ENCODE data around the gene MEIS3.
"Not testable (repeated sequence)": the region's sequence is repeated elsewhere in the genome, so short reads cannot be mapped to it uniquely, and the experiment has no call there.

Gene MEIS3

DNA sequence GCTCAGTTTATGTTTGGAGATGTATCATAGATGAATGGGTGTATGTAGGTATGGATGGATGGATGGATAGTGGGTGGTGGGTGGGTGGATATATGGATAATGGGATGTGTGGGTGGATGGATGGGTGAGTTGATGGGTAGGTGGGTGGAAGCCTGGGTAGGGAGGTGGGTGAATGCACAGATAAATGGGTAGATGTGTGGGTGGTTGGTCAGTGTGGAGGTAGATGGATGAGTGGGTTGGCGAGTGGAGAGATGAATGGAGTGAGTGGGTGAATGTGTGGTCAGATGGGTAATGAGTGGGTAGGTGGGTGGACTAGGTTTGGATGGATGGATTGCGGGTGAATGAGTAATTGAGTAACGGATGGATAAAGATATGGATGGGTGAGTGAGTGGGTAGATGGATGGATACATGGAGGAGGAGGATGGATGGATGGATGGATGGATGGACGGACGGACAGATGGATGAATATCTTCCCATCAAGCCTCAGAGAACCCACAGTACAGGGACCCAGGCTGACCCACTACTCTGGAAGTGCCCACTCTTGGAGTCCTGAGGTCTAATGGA lies 13.4 kb downstream of the MEIS3 start:
- peaks cover 0 to 5% of the 10 kb centered on the region in 2 donors for H3K27me3 ChIP-seq (ENCODE audit: control insufficient read depth in 2 of 2, insufficient read depth in 2 of 2, low read length in 2 of 2)
- H3K4me1 ChIP-seq (ENCODE audit: control insufficient read depth in 2 of 2, insufficient read depth in 2 of 2, low read length in 2 of 2), result no peaks in the 10 kb centered on the region
- H3K9me3 ChIP-seq (ENCODE audit: control insufficient read depth in 2 of 2, low read length in 2 of 2), result no peaks in the 10 kb centered on the region
- H3K4me3 ChIP-seq (ENCODE audit: low read length in 2 of 2), result no peak overlapping the region
- H3K27ac ChIP-seq (ENCODE audit: low read depth in 2 of 2, low read length in 2 of 2), result no peak overlapping the region
- H3K9ac ChIP-seq (ENCODE audit: low read depth in 1 of 2, low read length in 2 of 2), result no peak overlapping the region
- no peaks in the 10 kb centered on the region for H3K36me3 ChIP-seq (ENCODE audit: control insufficient read depth in 2 of 2, insufficient read depth in 2 of 2, low read length in 2 of 2)

GRCh38 chr19:47405197-47405550 lies 14.2 kb downstream of the MEIS3 start:
- Histone ChIP-seq H3K27me3 (ENCODE audit: control insufficient read depth in 2 of 2, insufficient read depth in 2 of 2, low read length in 2 of 2) (peaks cover 0 to 5% of the 10 kb centered on the region in 2 donors), H3K9me3 (ENCODE audit: control insufficient read depth in 2 of 2, low read length in 2 of 2) (no peaks in the 10 kb centered on the region), H3K4me1 (ENCODE audit: control insufficient read depth in 2 of 2, insufficient read depth in 2 of 2, low read length in 2 of 2) (no peaks in the 10 kb centered on the region), H3K4me3 (ENCODE audit: low read length in 2 of 2) (no peak overlapping the region), H3K27ac (ENCODE audit: low read depth in 2 of 2, low read length in 2 of 2) (no peak overlapping the region), H3K9ac (ENCODE audit: low read depth in 1 of 2, low read length in 2 of 2) (no peak overlapping the region), H3K36me3 (ENCODE audit: control insufficient read depth in 2 of 2, insufficient read depth in 2 of 2, low read length in 2 of 2) (no peaks in the 10 kb centered on the region)

DNA sequence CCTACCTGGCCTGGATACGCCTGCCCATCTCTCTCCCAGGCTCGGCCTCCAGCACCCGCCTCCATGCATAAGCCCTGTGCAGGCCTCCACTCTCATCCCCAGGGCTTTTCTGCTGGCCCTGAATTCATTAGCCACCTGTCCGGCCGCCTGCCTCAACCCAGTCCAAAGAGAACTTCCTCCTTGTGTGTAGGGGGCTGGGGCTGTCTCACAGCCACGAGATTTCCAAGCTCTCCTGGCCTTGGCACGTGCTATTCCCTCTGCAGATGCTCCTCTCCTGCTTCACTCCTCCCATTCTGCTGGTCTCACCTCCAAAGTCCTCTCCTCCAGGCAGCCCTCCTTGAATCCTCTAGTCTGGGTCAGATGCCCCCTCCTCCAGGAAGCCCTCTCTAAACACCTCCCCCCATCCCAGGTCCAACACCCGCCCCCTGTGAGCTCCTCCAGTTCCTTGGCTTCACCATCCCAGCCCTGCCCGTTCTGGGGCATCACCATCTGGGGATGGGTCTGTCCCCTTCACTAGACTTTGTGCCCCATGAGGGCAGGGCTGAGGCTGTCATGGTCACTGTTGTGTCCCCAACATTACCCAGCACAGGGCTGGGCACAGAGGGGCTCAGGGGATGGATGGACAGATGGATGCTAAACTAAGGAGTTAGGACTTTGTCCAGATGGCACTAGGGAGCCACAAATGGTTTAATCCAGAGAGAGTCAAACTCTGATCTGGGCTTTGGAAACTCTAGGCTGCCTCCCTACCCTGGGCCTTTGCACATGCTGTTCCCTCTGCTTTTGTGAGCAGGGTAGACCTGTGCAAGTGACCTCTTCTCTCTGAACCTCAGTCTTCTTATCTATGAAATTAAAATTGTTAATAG lies 14.8 kb downstream of the MEIS3 start:
- Histone ChIP-seq H3K4me3 (ENCODE audit: low read length in 2 of 2) (no peak overlapping the region), H3K9me3 (ENCODE audit: control insufficient read depth in 2 of 2, low read length in 2 of 2) (no peaks in the 10 kb centered on the region), H3K27me3 (ENCODE audit: control insufficient read depth in 2 of 2, insufficient read depth in 2 of 2, low read length in 2 of 2) (peaks cover 0 to 5% of the 10 kb centered on the region in 2 donors), H3K27ac (ENCODE audit: low read depth in 2 of 2, low read length in 2 of 2) (no peak overlapping the region), H3K4me1 (ENCODE audit: control insufficient read depth in 2 of 2, insufficient read depth in 2 of 2, low read length in 2 of 2) (no peaks in the 10 kb centered on the region), H3K36me3 (ENCODE audit: control insufficient read depth in 2 of 2, insufficient read depth in 2 of 2, low read length in 2 of 2) (no peaks in the 10 kb centered on the region), H3K9ac (ENCODE audit: low read depth in 1 of 2, low read length in 2 of 2) (no peak overlapping the region)

DNA sequence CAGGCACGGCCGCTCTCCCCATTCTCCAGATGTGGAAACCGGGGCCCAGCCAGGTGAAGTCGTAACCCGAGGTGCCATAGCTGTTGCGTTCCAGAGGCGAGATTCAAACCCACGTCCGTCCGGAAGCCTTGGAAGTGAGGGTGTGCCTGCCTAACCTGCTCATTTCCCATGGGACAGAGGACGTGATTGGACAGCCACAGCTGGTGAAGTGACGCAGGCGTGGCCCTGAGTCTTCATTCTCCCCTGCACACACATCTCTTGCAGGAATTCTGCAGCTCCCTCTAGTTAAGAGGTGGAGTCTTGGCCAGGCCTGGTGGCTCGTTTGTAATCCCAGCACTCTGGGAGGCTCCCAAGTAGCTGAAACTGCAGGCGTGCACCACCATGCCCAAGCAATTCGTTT lies 16.8 kb downstream of the MEIS3 start:
- Histone ChIP-seq H3K9me3 (ENCODE audit: control insufficient read depth in 2 of 2, low read length in 2 of 2) (no peaks in the 10 kb centered on the region), H3K27me3 (ENCODE audit: control insufficient read depth in 2 of 2, insufficient read depth in 2 of 2, low read length in 2 of 2) (peaks cover 0 to 9% of the 10 kb centered on the region in 2 donors), H3K9ac (ENCODE audit: low read depth in 1 of 2, low read length in 2 of 2) (no peak overlapping the region), H3K27ac (ENCODE audit: low read depth in 2 of 2, low read length in 2 of 2) (no peak overlapping the region), H3K36me3 (ENCODE audit: control insufficient read depth in 2 of 2, insufficient read depth in 2 of 2, low read length in 2 of 2) (no peaks in the 10 kb centered on the region), H3K4me3 (ENCODE audit: low read length in 2 of 2) (no peak overlapping the region), H3K4me1 (ENCODE audit: control insufficient read depth in 2 of 2, insufficient read depth in 2 of 2, low read length in 2 of 2) (no peaks in the 10 kb centered on the region)

DNA sequence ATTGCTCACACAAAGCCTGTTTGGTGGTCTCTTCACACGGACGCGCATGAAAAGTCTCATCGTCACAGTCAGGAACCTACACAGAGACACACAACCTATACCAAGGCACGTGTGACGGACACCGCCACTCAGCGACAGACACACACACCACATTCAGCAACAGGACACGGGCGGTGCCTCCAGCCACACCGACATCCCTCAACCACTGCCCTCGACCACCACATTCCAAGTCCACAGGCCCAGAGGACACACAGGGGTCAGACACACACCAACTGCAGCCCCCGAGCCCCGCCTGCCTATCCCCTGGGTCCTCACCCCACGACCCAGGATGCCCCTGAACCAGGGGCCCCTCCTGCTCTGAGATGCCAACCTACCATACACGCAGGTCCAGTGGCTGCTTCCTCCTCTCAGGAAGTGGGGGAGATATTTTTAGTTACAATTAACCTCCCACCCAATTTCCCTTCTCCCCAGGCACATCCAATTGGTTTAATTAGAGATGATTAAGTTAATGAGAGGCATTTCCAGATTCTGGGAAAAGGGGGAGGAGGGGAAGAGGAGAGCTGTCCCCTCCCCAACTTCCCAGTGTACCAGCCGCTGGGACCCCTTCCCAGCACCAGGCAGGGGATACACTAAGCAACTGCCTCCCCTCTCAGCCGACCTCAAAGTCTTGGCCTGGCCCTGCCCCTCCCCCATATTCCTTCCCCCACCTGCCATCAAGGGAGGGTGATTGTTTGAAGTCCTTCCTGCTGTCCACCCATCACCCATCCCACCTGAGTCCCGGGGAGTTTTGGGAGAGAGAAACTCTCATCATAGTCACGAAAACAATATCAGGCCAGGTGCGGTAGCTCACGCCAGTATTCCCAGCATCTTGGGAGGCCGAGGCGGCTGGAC lies 20.4 kb downstream of the MEIS3 start:
- Histone ChIP-seq H3K4me1 (ENCODE audit: control insufficient read depth in 2 of 2, insufficient read depth in 2 of 2, low read length in 2 of 2) (no peaks in the 10 kb centered on the region), H3K27me3 (ENCODE audit: control insufficient read depth in 2 of 2, insufficient read depth in 2 of 2, low read length in 2 of 2) (peaks cover 0 to 3% of the 10 kb centered on the region in 2 donors), H3K27ac (ENCODE audit: low read depth in 2 of 2, low read length in 2 of 2) (no peak overlapping the region), H3K4me3 (ENCODE audit: low read length in 2 of 2) (no peak overlapping the region), H3K36me3 (ENCODE audit: control insufficient read depth in 2 of 2, insufficient read depth in 2 of 2, low read length in 2 of 2) (no peaks in the 10 kb centered on the region), H3K9me3 (ENCODE audit: control insufficient read depth in 2 of 2, low read length in 2 of 2) (no peaks in the 10 kb centered on the region), H3K9ac (ENCODE audit: low read depth in 1 of 2, low read length in 2 of 2) (no peak overlapping the region)

- Histone ChIP-seq H3K4me1 (ENCODE audit: control insufficient read depth in 2 of 2, insufficient read depth in 2 of 2, low read length in 2 of 2) (no peaks in the 10 kb centered on the region), H3K27ac (ENCODE audit: low read depth in 2 of 2, low read length in 2 of 2) (no peak overlapping the region), H3K9me3 (ENCODE audit: control insufficient read depth in 2 of 2, low read length in 2 of 2) (no peaks in the 10 kb centered on the region), H3K9ac (ENCODE audit: low read depth in 1 of 2, low read length in 2 of 2) (no peak overlapping the region), H3K4me3 (ENCODE audit: low read length in 2 of 2) (no peak overlapping the region), H3K36me3 (ENCODE audit: control insufficient read depth in 2 of 2, insufficient read depth in 2 of 2, low read length in 2 of 2) (no peaks in the 10 kb centered on the region), H3K27me3 (ENCODE audit: control insufficient read depth in 2 of 2, insufficient read depth in 2 of 2, low read length in 2 of 2) (no peaks in the 10 kb centered on the region)
Measured at GRCh38 chr19:47391510-47392223, 27.7 kb downstream of the MEIS3 start.

DNA sequence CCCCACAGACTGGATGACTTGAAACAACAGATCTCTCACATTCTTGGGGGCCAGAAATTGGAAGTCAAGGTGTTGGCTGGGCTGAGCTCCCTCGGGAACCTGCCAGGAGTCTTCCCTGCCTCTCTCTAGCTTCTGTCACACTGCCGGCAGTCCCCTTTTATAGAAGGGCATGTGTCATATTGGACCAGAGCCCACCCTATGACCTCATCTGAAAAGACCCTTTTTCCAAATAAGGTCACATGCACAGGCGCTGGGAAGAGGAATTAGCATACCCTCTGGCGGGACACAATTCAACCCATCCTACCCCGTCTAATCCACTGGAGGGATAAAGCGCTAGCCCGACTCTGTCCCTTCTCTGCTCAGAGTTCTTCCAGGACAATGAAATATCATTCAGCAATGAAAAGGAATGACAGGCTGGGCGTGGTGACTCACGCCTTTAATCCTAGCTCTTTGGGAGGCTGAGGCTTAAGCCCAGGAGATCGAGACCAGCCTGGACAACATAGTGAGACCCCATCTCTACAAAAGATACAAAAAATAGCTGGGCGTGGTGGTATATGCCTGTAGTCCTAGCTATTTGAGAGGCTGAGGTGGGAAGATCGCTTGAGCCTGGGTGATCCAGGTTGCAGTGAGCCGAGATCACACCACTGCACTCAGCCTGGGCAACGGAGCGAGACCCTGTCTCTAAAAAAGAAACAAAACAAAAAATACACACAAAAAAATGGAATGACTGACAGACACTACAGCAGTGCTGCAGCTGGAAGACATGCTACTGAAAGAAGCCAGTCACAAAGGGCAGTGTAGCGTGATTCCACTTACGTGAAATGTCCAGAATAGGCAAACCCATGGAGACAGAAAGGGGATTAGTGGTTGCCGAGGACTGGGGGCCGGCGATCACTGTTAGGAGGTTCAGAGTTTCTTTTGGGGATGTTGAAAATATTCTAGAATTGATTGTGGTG lies 28.5 kb downstream of the MEIS3 start:
- Histone ChIP-seq H3K27me3 (ENCODE audit: control insufficient read depth in 2 of 2, insufficient read depth in 2 of 2, low read length in 2 of 2) (no peaks in the 10 kb centered on the region), H3K4me3 (ENCODE audit: low read length in 2 of 2) (no peak overlapping the region), H3K36me3 (ENCODE audit: control insufficient read depth in 2 of 2, insufficient read depth in 2 of 2, low read length in 2 of 2) (no peaks in the 10 kb centered on the region), H3K4me1 (ENCODE audit: control insufficient read depth in 2 of 2, insufficient read depth in 2 of 2, low read length in 2 of 2) (no peaks in the 10 kb centered on the region), H3K9ac (ENCODE audit: low read depth in 1 of 2, low read length in 2 of 2) (no peak overlapping the region), H3K9me3 (ENCODE audit: control insufficient read depth in 2 of 2, low read length in 2 of 2) (no peaks in the 10 kb centered on the region), H3K27ac (ENCODE audit: low read depth in 2 of 2, low read length in 2 of 2) (no peak overlapping the region)

DNA sequence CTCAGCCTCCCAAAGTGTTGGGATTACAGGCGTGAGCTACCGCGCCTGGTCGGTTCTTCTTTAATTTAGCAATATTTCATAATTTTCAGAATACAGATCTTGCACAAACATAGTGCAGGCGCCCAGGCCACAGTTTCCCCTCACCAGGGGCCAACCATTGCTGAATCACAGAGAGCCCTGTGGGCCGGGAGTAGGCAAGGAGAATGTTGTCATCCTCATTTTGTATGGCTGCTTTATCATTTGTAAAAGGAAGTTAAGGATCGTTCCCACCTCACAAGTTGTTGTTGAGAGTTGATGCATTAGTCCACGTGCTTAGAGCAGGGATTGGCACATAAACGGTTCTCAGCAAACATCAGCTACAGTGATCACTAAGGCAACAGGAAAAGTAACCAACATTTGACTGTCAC lies 30.2 kb downstream of the MEIS3 start:
- H3K4me3 ChIP-seq (ENCODE audit: low read length in 2 of 2), result no peak overlapping the region
- no peak overlapping the region for H3K9ac ChIP-seq (ENCODE audit: low read depth in 1 of 2, low read length in 2 of 2)
- H3K4me1 ChIP-seq (ENCODE audit: control insufficient read depth in 2 of 2, insufficient read depth in 2 of 2, low read length in 2 of 2), result no peaks in the 10 kb centered on the region
- no peaks in the 10 kb centered on the region for H3K36me3 ChIP-seq (ENCODE audit: control insufficient read depth in 2 of 2, insufficient read depth in 2 of 2, low read length in 2 of 2)
- no peaks in the 10 kb centered on the region for H3K9me3 ChIP-seq (ENCODE audit: control insufficient read depth in 2 of 2, low read length in 2 of 2)
- H3K27me3 ChIP-seq (ENCODE audit: control insufficient read depth in 2 of 2, insufficient read depth in 2 of 2, low read length in 2 of 2), result peaks cover 0 to 3% of the 10 kb centered on the region in 2 donors
- no peak overlapping the region for H3K27ac ChIP-seq (ENCODE audit: low read depth in 2 of 2, low read length in 2 of 2)

GRCh38 chr19:47388721-47389120 lies 30.6 kb downstream of the MEIS3 start:
- H3K36me3 ChIP-seq (ENCODE audit: control insufficient read depth in 2 of 2, insufficient read depth in 2 of 2, low read length in 2 of 2); H3K4me3 ChIP-seq (ENCODE audit: low read length in 2 of 2); H3K27ac ChIP-seq (ENCODE audit: low read depth in 2 of 2, low read length in 2 of 2); H3K9me3 ChIP-seq (ENCODE audit: control insufficient read depth in 2 of 2, low read length in 2 of 2); H3K9ac ChIP-seq (ENCODE audit: low read depth in 1 of 2, low read length in 2 of 2); H3K27me3 ChIP-seq (ENCODE audit: control insufficient read depth in 2 of 2, insufficient read depth in 2 of 2, low read length in 2 of 2); H3K4me1 ChIP-seq (ENCODE audit: control insufficient read depth in 2 of 2, insufficient read depth in 2 of 2, low read length in 2 of 2): not testable (repeated sequence)

Data from mucosa of rectum (tissue), 2 donors.